ENCODE results near the gene AEN. TPM values are rescaled to one million over a fixed set of nuclear protein-coding genes. Genes with fewer than 3 reads are reported as not detected.
A peak's percentile ranks its signal among the peaks of the same experiment; 100 is the strongest.

The AEN gene
- total RNA-seq: 10 to 100 TPM; 13.3 to 29.0 (median 23.4) TPM

- WGBS: under 1% methylated on average over 22 of the region's 71 CpGs
- peak; percentile 98 for DNase-seq (ENCODE audit: extremely low spot score)
- Histone ChIP-seq H3K27me3 (peaks cover 0 to 9% (median 0%) of the 10 kb centered on the region in 4 donors), H3K36me3 (peaks cover 3 to 5% (median 3%) of the 10 kb centered on the region in 4 donors), H3K4me3 (peak within 1 kb of the TSS; percentile 84 to 95 (median 88)), H3K9me3 (no peaks in the 10 kb centered on the region), H3K27ac (replicated peaks in 1 of 4) (peak within 1 kb of the TSS; percentile 82 to 94 (median 83)), H3K4me1 (peaks cover 26 to 51% (median 46%) of the 10 kb centered on the region in 4 donors)
- intact Hi-C loops (cut with DNase I): loop anchor here (5.0 kb wide), 2 partner anchors 154 to 276 kb away; partner anchors contain the start of genes HAPLN3, MRPL46 and MRPS11
- TF ChIP-seq EP300 (IDR thresholded peaks at IDR 0.05): no peak
- TF ChIP-seq POLR2AphosphoS5 (IDR thresholded peaks at IDR 0.05): peak; percentile 69 to 84
- TF ChIP-seq CTCF (IDR thresholded peaks at IDR 0.05): peak in 2 of 3 experiments; percentile 23 to 30
- peak; percentile 33 for TF ChIP-seq POLR2A (IDR thresholded peaks at IDR 0.05; ENCODE audit: low read depth)
Observed at GRCh38 chr15:88620995-88621772, at the start of gene AEN. Gene AEN, plus strand, starts transcription at chr15:88621340. Its CDS starts 4,870 bp downstream, at chr15:88626210.

GRCh38 chr15:88571852-88572259 lies 49.3 kb upstream of the AEN start:
- Histone ChIP-seq H3K9me3 (no peaks in the 10 kb centered on the region), H3K27me3 (no peaks in the 10 kb centered on the region), H3K4me3 (no peak overlapping the region), H3K27ac (replicated peaks in 1 of 4) (no peak overlapping the region), H3K36me3 (no peaks in the 10 kb centered on the region), H3K4me1 (peaks cover 0 to 8% (median 0%) of the 10 kb centered on the region in 4 donors)
- TF ChIP-seq POLR2A (IDR thresholded peaks at IDR 0.05; ENCODE audit: low read depth) (no peak), EP300 (IDR thresholded peaks at IDR 0.05) (no peak), CTCF (IDR thresholded peaks at IDR 0.05) (no peak), POLR2AphosphoS5 (IDR thresholded peaks at IDR 0.05) (no peak)
- DNase-seq (ENCODE audit: extremely low spot score): no peak
- intact Hi-C loops (cut with DNase I): no loop called here
- WGBS: 52% methylated on average over 5 of the region's 5 CpGs

GRCh38 chr15:88574077-88574476 lies 47.1 kb upstream of the AEN start:
- Histone ChIP-seq H3K4me1 (peaks cover 0 to 8% (median 0%) of the 10 kb centered on the region in 4 donors), H3K36me3 (no peaks in the 10 kb centered on the region), H3K27me3 (no peaks in the 10 kb centered on the region), H3K9me3 (no peaks in the 10 kb centered on the region), H3K27ac (replicated peaks in 1 of 4) (no peak overlapping the region), H3K4me3 (no peak overlapping the region)
- no peak for DNase-seq (ENCODE audit: extremely low spot score)
- no peak for TF ChIP-seq EP300 (IDR thresholded peaks at IDR 0.05)
- TF ChIP-seq CTCF (IDR thresholded peaks at IDR 0.05): no peak
- TF ChIP-seq POLR2A (IDR thresholded peaks at IDR 0.05; ENCODE audit: low read depth): no peak
- TF ChIP-seq POLR2AphosphoS5 (IDR thresholded peaks at IDR 0.05): no peak
- intact Hi-C loops (cut with DNase I): no loop called here
- WGBS: 38% methylated on average over 1 of the region's 1 CpG

GRCh38 chr15:88574655-88575054 lies 46.5 kb upstream of the AEN start:
- Histone ChIP-seq H3K36me3 (no peaks in the 10 kb centered on the region), H3K4me1 (peaks cover 0 to 8% (median 0%) of the 10 kb centered on the region in 4 donors), H3K27ac (replicated peaks in 1 of 4) (no peak overlapping the region), H3K4me3 (no peak overlapping the region), H3K27me3 (no peaks in the 10 kb centered on the region), H3K9me3 (no peaks in the 10 kb centered on the region)
- TF ChIP-seq CTCF (IDR thresholded peaks at IDR 0.05): no peak
- TF ChIP-seq POLR2A (IDR thresholded peaks at IDR 0.05; ENCODE audit: low read depth): no peak
- TF ChIP-seq EP300 (IDR thresholded peaks at IDR 0.05): no peak
- TF ChIP-seq POLR2AphosphoS5 (IDR thresholded peaks at IDR 0.05): no peak
- no peak for DNase-seq (ENCODE audit: extremely low spot score)
- WGBS: 42% methylated on average over 7 of the region's 7 CpGs
- intact Hi-C loops (cut with DNase I): no loop called here
